ENCODE measurements around the gene ATRIP.

The ATRIP gene

GRCh38 chr3:48469046-48469915 is 22.7 kb downstream of the ATRIP start:
- H3K27ac ChIP-seq, result peak overlapping the region; percentile 100
- TF ChIP-seq, protein P1, sequence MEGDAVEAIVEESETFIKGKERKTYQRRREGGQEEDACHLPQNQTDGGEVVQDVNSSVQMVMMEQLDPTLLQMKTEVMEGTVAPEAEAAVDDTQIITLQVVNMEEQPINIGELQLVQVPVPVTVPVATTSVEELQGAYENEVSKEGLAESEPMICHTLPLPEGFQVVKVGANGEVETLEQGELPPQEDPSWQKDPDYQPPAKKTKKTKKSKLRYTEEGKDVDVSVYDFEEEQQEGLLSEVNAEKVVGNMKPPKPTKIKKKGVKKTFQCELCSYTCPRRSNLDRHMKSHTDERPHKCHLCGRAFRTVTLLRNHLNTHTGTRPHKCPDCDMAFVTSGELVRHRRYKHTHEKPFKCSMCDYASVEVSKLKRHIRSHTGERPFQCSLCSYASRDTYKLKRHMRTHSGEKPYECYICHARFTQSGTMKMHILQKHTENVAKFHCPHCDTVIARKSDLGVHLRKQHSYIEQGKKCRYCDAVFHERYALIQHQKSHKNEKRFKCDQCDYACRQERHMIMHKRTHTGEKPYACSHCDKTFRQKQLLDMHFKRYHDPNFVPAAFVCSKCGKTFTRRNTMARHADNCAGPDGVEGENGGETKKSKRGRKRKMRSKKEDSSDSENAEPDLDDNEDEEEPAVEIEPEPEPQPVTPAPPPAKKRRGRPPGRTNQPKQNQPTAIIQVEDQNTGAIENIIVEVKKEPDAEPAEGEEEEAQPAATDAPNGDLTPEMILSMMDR (conservative IDR thresholded peaks at IDR 0.05), result no peak

GRCh38 chr3:48470286-48470685 is 23.7 kb downstream of the ATRIP start:
- peak overlapping the region; percentile 97 for H3K27ac ChIP-seq
- TF ChIP-seq, protein P1 (conservative IDR thresholded peaks at IDR 0.05), result no peak

DNA sequence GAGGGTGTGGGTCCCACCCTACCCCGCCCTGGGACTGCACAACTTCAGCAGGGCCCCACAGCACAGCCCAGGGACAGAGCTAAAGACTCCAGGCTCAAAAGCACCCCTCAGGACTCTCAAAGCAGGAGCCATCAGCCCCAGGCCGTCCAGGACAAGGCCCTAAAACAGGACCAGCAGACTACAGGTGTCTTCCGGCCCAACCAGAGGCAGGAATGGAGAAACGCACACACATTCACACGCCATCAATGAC is 26.1 kb downstream of the ATRIP start:
- peak overlapping the region; percentile 97 for H3K27ac ChIP-seq
- TF ChIP-seq, protein P1 (conservative IDR thresholded peaks at IDR 0.05), result no peak

- TF ChIP-seq, protein P1 (conservative IDR thresholded peaks at IDR 0.05), result peak; percentile 65
- H3K27ac ChIP-seq, result peak overlapping the region; percentile 97
Observed at GRCh38 chr3:48472923-48473616, 26.5 kb downstream of the ATRIP start.

DNA sequence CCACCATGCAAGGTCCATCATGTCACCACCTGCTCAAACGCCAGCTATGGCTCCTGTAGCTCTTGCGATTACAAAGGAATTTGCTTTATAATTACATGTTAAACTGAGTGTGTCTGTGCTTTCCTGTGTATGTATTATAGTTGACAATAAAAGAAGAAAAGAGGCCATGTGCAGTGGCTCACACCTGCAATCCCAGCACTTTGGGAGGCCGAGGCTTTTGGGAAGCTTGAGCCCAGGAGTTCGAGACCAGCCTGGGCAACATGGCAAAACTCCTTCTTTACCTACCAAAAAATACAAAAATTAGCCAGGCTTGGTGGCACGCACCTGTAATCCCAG is 27.0 kb downstream of the ATRIP start:
- TF ChIP-seq, protein P1 (conservative IDR thresholded peaks at IDR 0.05), result no peak
- H3K27ac ChIP-seq, result peak overlapping the region; percentile 97

- H3K27ac ChIP-seq, result peak overlapping the region; percentile 97
Observed at GRCh38 chr3:48474031-48474430, 27.5 kb downstream of the ATRIP start.

- peak overlapping the region; percentile 97 for H3K27ac ChIP-seq
- TF ChIP-seq, protein P1 (conservative IDR thresholded peaks at IDR 0.05), result no peak
Observed at GRCh38 chr3:48474619-48475018, 28.1 kb downstream of the ATRIP start.

- TF ChIP-seq, protein P1 (conservative IDR thresholded peaks at IDR 0.05), result no peak
- H3K27ac ChIP-seq, result peak overlapping the region; percentile 97; the same call in 1 of the 2 replicates
Observed at GRCh38 chr3:48475188-48475587, 28.7 kb downstream of the ATRIP start.
